Measurements from ENCODE around the gene ADCY9. TPM values are rescaled to one million over a fixed set of nuclear protein-coding genes. Genes with fewer than 3 reads are reported as not detected.
"Not testable (repeated sequence)": the region's sequence is repeated elsewhere in the genome, so short reads cannot be mapped to it uniquely, and the experiment has no call there.

Gene ADCY9
- total RNA-seq, 1 donor from 2014 or later: 6.7 TPM

DNA sequence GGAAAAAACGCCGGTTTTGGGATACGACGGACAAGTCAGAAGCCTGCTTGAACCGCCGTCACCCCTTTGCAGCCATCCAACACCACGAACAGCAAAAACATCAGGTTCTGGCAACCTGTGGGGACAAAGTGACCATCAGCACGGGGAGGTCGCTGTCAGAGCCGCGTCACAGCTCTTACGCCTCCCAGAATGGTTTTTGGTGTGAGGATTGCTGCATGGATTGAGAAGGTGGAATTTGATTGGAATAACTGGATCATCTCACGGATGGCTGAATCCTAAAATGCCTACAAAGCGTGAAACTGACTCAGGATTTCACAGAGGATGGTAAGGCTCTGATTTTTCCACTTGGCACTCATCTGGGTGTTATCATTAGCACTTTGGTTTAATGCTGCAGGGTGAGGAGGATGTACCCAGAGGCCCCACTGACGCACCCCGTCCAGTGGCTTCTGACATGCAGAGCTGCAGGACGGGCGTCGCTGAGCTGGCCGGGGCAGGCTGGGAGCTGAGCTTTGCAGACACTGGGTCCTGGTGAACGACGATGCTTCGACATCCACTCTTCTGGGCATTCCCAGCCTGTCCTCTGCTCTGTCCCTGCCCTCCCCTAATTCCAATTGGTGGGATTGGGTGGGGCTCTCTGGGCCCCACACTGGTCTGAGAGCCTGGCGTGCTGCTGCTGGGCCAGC is 162.4 kb downstream of the ADCY9 start:
- DNase-seq (ENCODE audit: low read depth in 2 of 2): no peak

DNA sequence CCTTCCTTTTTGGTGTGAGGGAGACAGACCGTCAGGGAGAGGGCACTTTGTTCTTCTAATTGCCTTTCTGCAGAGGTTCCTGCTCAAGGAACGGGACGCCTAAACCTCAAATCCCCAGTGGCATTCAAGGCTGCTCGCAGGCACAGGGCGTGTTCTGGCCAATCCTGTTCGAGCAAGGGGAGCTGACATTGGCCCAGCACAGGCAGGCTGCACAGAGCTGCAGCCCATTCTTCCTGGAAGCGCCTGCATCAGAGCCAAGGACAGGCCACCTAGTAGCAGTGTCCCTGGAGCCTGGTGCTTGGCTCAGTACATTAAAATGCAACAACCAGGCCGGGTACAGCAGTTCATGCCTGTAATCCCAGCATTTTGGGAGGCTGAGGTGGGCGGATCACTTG is 163.5 kb downstream of the ADCY9 start:
- no peak for DNase-seq (ENCODE audit: low read depth in 2 of 2)

DNA sequence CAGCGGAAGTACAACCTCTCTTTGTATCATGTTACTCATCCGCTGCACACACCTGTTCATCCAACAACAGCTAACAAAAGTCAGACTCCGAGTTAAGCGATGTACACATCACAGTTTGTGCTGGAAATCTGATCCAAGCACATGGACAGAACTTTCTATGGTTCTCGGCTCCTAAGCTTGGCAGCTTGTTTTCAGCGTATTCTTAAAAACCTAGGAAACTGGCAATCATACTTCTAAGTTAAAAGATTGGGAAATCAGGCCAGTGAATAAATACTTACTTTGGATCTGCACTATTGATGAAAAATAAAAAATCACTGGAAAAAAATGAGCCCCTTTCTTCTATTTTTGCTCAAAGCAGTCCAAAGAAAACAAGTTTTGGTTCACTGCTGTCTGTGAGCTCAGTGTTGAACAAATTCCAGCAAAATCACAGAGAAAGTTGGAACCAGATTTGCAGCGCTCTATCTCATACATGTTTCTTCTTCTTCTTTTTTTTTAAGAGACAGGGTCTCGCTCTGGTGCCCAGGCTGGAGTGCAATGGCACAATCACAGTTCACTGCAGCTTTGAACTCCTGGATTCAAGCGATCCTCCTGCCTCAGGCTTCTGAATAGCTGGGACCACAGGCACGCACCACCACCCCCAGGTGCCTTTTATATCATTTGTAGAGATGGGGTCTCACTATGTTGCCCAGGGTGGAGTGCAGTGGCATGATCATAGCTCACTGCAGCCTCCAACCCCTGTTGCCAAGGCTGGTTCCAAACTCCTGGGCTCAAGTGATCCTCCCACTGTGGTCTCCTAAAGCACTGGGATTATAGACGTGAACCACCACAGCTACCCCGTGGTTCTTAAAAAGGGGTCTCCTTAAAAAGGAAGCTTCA is 164.1 kb downstream of the ADCY9 start:
- no peak for DNase-seq (ENCODE audit: low read depth in 2 of 2)

DNA sequence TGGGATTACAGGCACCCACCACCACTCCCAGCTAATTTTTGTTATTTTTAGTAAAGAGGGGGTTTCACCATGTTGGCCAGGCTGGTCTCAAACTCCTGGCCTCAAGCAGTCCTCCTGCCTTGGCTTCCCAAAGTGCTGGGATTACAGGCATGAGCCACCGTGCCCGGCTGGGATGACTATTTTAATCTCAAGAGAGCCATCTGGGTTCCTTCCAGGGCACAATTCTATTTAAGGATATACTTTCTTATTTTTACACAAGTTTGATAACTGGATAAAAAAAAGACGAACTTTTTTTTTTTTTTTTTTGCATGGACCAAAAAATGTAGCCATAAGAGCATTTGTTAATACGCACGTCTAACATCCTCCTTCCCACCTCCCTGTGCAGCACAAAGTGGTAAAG is 164.9 kb downstream of the ADCY9 start:
- not testable (repeated sequence) for DNase-seq (ENCODE audit: low read depth in 2 of 2)

DNA sequence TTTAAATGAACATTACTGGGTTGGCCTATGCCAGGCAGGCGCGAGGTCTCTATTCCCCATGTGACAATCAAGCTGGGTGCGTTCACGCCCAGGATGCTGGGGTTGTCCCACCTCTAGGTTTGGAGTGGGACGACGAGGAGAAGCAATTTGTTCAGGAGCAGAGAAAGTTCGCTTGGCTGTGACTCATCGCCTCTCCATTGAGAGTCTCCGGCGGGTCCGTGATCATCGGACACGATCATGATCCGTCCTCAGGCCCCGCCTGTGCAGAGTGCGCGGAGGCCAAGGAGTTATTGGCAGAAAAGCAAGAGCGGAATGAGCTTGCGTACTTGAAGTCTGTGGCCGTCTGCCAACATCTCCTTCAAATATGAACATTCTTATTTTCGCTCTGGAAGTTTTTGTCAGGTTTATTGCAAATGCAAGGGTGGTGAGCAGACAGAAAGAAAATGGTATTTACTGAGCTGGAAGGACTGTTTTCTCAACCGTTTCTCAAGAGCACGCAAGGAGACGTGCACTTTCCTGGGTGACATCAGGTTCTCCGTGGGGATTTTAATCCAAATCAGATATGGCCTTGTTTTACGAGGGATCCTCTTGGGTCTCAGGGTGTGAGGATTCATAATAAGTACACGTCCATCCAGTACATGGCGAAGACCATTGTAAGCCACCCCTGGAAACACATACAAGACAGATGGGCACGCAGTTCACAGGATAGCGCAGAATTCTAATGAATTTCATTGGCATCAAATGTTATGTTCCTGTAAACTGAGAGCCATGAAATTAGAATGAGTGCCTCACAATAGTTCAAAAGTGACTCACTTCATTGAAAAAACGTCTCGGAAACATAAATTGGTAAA is 165.7 kb downstream of the ADCY9 start:
- DNase-seq (ENCODE audit: low read depth in 2 of 2): peak in 1 of 2 donors; percentile 71

DNA sequence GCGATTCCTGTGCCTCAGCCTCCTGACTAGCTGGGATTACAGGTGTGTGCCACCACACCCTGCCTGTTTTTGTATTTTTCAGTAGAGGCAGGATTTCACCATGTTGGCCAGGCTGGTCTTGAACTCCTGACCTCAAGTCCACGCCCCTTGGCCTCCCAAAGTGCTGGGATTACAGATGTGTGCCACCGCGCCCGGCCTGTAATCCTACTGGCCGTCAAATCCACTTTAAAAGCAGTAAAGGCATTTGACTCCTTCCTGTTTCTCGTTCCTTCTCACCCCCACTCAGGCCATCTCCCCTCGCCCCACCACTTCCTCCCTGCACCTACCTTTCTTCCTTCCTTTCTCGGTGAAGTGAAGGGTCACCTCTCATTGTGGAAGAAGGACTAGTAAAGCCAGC is 166.3 kb downstream of the ADCY9 start:
- DNase-seq (ENCODE audit: low read depth in 2 of 2): no peak

DNA sequence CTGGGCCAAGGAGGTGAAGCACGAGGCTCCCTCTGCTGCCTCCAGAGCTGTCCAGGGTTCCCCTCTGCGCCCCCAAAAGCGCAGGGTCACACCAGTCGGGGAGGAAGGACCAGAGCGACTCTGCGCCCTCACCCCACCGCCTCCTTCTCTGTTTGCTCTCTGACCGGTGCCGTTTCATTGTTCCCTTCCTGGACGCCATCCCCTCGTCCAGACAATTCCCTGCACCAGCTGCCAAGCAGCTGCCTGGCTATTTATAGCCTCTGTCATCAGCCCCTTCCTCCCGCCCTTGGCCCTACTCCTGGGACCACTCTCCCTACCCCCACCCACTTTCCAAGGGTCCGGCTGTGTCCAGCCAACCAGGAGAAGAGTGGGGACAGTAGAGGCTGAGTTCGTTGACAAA is 167.0 kb downstream of the ADCY9 start:
- DNase-seq (ENCODE audit: low read depth in 2 of 2): peak in 1 of 2 donors; percentile 59

DNA sequence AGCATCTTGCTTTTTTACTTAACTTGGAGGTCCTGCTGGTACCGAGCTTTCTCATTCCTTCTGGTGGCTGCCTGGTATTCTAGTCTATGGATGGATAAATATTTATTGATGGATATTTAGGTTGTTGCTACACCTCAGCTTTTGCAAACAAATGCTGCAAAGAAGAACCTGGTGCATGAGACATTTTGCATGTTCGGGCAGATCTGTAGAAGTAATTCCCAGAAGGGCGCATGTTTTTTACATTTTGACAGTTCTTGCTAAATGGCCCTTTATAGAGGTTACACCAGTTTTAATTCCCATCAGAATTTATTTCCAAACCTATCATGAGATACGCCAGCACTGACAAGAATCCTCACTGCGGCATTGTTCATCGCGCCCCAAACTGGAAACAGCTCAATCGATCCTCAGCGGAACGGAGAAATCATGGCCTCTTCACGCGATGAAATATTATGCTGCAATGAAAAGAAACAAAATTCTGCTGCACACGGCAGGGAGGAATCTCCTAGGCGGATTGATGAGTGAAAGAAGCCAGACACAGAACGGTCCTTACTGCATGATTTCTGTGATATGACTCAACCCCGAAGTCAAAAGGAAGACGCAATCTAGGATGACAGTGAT is 167.8 kb downstream of the ADCY9 start:
- DNase-seq (ENCODE audit: low read depth in 2 of 2): no peak

DNA sequence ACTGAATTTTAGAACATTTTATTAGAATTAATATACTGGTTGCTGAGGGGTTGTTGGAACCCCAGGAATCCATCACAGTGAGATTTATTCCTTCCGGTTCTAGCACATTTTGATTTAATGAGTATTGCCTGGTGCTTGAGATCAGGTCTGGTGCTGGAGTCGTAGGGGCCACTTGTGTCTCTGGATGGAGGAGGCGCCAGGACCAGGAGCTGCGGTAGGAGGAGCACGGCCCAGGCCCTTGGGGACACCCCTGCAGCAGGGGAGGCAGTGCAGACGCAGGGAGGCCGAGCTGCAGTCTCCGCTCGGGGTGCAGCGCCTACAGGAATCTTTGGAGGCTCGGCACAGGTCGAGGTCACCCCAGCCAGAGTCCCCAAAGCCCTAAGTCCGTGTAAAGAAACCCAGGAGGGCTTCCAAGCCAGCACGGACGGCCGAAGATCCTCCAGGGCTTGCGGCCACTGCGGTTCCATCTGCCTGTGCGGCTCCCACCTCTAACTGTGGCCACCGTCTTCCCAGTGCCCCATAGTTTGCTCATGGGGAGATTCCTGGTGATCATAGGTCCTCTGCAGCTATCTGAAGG is 169.6 kb downstream of the ADCY9 start:
- DNase-seq (ENCODE audit: low read depth in 2 of 2): no peak

DNA sequence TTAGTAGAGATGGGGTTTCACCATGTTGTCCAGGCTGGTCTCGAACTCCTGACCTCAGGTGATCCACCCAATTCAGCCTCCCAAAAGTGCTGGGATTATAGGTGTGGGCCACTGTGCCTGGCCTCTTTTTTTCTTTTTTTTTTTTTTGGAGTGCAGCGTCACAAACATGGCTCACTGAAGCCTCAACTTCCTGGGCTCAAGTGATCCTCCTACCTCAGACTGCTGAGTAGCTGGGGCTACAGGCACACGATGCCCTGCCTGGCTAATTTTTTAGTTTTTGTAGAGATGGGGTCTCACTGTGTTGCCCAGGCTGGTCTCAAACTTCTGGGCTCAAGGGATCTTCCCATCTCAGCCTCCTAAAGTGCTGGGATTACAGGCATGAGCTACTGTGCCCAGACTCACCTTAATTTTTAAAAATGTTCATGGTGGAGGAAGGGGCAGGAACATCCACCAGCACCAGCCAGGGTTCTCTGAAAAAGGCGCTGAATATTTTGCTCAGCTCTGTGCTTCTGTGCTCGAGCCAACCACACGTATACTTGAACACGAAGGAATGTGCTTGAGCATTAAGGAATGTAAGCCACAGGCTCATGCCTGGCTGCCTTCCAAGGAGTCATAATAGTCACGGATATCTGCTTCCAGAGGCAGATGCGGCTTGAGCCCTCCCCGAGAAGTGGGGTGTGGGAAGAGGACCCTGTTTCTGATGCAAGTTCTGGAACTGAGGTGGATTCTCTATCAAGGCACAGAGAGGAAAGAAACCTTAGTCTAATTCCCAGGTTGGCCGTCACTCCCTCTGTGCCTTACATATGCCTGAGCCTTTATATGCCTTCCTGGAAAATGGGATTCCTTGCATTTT is 170.3 kb downstream of the ADCY9 start:
- peak in 1 of 2 donors; percentile 73 for DNase-seq (ENCODE audit: low read depth in 2 of 2)

DNA sequence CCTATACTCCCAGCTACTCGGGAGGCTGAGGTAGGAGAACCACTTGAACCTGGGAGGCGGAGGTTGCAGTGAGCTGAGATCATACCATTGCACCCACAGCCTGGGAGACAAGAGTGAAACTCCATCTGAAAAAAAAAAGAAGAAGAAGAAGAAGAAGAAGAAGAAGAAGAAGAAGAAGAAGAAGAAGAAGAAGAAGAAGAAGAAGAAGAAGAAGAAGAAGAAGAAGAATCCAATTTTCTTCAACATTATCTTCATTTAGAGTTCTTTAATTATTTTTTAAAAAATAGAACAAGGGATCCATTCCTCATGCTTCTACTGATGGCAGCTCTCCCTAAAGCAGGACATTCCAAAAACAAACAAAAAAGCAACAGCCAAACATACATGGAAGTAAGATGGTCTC is 171.8 kb downstream of the ADCY9 start:
- DNase-seq (ENCODE audit: low read depth in 2 of 2): not testable (repeated sequence)

DNA sequence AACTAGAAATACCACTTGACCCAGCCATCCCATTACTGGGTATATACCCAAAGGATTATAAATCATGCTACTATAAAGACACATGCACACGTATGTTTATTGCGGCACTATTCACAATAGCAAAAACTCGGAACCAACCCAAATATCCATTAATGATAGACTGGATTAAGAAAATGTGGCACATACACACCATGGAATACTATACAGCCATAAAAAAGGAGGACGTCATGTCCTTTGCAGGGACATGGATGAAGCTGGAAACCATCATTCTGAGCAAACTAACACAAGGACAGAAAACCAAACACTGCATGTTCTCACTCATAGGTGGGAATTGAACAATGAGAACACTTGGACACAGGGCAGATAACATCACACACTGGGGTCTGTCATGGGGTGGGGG is 174.1 kb downstream of the ADCY9 start:
- DNase-seq (ENCODE audit: low read depth in 2 of 2): not testable (repeated sequence)

DNA sequence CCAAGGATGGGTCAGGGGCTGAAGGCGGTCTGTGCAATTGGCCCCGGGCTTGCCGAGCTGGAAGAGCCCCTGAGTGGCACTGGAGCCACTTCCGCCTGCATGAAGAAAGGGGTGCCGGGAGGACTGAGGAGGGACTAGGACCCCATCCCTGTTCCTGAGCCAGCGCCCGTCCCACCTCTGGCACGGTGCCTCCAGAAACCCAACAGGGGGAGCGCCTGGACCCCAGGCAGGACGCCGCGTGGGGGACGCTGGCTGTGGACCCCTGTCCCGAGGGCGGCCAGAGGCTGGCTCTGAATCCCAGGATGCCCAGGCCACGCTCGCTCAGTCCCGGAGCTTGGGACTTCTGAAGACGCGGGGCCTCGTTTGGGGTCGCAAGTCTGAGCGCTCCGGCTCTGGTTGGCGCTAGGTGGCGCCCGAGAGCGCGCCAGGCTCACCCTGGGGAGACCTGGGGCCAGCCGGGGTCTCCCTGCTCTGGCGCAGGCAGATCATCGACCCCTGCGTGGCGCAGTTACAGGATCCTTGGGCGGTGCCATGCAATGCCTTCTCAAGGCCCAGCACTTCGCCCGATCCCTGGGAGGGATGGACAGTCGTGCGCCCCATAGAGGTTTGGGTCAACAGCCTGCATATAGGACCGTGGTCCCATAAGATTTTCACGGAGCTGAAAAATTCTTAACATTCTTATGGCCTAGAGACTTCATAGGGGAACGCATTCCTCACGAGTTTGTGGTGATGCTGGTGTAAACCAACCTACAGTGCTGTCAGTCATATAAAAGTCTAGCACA is 177.2 kb downstream of the ADCY9 start:
- DNase-seq (ENCODE audit: low read depth in 2 of 2): peak in 1 of 2 donors; percentile 53

DNA sequence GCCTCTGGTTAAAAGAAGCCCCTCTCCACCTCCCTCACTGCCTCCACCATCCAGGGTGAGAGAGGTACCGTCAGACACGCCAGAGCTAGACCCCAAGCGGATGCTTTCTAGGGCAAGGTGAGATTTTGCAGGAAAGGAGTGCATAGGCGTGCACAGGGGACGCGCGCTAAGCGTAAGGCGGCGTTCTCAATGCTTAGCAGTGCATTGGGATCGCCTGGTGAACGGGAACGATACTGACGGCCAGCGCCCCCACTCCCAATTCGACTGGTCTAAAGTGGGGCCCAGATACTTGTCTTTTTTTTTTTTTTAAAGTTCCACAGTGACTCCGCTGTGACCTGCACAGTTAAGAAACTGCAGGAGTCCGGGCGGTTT is 177.8 kb downstream of the ADCY9 start:
- DNase-seq (ENCODE audit: low read depth in 2 of 2): no peak

DNA sequence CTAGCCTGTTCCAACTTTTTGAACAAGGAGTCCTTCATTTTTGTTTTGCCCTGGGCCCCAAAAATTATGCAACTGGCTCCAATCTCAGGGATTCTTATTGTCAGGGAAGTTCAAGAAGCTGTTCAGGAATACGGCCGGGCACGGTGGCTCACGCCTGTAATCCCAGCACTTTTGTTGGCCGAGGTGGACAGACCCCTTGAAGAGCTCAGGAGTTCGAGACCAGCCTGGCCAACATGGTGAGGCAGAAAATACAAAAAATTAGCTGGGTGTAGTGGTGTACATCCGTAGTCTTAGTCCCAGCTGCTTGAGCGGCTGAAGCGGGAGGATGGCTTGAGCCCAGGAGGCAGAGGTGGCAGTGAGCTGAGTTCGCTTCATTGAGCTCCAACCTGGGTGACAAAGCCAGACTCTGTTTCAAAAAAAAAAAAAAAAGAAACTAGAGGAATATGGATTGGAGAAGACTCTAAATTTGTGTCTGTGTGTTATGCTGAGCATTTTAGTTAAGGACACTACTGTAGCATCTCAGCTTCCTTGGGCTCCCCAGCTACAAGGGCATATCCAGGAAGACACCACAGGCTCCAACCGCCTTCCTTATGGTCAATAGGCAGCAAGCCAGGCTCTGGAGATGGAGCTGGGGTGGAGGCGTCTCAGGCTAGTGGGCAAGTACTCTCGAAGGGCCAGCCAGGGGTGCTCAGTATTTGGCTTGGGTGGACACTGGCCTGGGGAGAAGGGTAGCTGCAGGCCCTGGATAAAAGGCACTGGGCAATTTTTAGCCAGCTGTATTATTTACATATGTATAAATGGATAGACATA is 179.0 kb downstream of the ADCY9 start:
- DNase-seq (ENCODE audit: low read depth in 2 of 2): no peak

DNA sequence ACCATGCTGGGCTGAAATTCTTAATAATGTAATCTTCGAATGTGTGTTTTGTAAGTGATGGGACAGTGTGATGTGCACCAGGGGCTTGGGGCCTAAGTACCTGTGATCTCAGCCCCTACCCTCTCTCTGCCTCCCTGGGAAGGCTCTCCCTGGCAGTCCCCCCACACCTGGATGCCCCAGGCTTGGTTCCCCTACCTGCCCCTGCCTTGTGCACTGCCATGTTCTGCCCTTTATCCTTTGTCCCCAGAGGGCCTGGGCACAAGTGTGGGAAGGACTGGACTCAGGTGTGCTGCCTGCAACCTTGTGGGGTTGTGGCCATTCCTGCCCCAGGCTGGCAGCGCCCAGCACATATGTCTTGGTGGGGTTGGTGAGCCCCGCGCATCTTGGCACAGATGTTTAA is 180.3 kb downstream of the ADCY9 start:
- DNase-seq (ENCODE audit: low read depth in 2 of 2): no peak

DNA sequence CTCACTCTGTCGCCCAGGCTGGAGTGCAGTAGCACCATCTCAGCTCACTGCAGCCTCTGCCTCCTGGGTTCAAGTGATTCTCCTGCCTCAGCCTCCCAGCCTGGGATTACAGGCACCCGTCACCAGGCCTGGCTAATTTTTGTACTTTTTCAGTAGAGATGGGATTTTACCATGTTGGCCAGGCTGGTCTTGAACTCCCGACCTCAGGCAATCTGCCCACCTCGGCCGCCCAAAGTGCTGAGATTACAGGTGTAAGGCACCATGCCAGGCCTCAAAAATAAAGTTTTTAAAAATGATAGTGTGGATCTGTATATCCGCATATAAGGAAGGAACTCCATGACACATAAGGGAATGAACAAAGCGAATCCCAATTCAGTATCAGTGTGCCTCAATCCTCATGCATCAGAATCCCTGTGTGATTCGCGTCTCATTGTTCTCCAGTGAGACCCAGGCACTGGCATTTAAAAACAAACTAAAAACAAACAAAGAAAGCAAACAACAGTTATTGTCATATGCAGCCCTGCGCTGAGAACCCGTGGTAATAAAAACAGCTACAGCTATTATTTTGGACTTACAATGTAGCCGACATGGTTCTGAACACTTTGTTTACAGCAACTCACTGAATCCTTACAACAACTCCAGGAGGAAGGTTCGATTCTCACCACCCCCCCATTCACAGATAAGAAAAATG is 181.6 kb downstream of the ADCY9 start:
- DNase-seq (ENCODE audit: low read depth in 2 of 2): no peak

DNA sequence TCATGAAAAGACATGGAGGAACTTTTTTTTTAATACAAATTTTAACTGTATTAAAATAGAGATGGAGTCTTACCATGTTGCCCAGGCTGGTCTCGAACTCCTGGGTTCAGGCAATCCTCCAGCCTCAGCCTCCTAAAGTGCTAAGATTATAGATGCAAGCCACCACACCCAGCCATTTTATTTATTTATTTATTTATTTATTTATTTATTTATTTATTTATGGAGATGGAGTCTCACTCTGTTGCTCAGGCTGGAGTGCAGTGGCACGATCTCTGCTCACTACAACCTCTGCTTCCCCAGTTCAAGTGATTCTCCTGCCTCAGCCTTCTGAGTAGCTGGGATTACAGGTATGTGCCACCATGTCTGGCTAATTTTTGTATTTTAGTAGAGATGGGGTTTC is 189.1 kb downstream of the ADCY9 start:
- not testable (repeated sequence) for DNase-seq (ENCODE audit: low read depth in 2 of 2)
